ENCODE measurements around the gene GDF7.

Gene GDF7

DNA sequence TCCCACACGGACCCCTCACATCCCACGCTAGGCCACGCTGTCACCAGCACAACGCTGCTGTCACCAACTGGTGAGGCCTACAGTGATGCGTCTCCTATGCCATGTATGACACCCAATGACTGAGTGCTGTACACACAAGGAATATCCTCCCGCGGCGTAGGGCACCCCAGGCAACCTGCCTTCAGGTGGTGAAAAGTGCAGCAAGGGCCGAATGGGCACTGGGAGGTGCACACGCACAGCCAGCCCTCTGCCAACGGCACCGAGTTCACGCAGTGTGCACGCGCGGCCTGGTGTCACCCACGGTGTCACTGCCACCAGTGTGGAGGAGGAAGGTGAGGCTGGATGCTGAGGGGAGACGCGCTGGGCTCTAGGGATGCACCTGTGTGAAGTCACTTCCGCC lies 20.5 kb upstream of the GDF7 start:
- no peak for DNase-seq

DNA sequence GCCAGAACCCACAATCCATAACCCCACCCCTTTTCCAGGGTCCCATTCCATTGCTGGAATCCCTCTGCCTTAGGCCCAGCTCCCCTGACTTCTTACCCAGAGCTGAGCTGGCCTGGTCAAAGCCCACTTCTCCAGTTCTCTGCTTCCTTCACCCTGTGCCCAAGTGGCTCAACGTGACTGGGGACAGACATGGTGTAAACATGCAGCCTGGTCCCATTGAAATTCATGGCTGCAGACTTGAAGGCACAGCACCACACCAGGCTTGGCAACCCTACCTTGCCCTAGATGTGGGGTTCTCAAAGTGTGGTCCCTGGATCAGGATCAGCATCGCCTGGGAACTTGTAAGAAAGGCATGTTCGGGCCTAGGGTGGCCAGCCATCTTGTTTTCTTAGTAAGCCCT lies 19.7 kb upstream of the GDF7 start:
- DNase-seq, result no peak

DNA sequence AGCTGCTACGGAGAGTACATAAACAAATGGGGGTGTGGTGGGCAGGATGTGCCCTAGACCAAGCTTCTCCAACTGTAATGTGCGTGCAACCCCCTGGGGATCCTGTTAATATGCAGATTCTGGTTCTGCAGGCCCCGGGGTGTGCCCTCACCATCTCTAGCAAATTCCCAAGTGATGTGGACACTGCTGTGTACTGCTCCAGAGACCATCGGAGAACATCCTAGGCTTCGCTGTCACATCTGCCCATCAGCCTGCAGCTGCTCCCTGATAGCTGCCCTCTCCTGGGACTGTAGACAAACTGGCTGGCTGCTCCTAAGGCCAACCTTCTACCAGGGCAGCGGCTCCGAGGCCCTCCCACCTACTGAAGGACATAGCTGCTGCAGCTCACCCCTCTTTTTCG lies 19.2 kb upstream of the GDF7 start:
- DNase-seq, result no peak

DNA sequence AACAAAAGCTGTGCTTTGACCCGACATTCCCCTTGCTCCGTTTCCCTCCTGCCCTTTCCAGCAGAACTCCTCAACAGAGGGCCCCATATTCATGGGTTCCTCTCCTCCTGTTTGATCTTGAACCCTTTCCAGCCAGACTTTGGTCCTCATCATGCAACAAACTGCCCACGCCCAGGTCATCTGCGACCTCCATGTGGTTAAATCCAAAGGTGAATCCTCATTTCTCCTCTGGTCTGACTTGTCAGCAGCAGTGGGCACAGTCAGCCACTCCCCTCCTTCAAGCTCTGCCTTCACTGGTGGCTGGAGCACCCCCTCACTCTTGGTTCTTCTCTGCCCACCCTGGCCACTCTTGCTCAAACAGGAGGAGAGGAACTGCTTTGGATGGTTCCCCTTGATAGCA lies 18.7 kb upstream of the GDF7 start:
- DNase-seq, result no peak

DNA sequence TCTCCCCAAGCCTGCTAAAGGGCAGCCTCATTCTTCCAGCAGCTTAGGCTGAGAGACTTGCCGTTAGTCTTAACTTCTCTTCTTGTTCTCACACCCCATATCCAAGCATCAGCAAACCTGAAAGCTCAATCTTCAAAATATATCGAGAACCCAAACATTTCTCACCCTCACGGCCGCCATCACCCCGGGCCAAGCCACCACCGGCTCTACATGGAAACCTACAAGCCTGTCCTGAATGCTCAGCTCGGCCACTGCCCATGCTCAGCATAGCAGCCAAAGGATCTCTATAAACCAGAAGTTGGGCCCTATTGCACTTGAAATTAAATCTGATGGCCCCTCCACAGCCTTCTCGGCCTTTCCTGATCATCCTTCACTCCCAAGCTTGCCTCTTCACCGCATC lies 18.1 kb upstream of the GDF7 start:
- no peak for DNase-seq

DNA sequence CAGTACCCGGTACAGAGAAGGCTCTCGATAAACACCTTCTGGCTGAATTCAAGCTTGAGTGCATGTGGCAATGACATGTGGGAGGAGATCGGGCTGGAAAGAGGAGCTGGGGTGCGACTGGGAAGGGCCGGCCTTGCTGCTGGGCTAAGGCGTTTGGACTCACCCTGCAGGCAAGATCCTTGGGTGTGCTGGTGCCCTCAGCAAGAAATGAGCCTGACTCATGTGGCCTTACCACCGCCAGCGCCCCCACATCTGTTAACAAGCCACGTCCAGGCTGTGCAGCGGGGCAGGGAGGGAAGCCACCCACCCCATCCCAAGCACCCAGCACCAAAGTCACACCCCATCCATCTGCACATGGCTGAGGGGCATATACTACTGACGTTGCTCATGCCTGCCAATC lies 17.4 kb upstream of the GDF7 start:
- DNase-seq, result no peak

DNA sequence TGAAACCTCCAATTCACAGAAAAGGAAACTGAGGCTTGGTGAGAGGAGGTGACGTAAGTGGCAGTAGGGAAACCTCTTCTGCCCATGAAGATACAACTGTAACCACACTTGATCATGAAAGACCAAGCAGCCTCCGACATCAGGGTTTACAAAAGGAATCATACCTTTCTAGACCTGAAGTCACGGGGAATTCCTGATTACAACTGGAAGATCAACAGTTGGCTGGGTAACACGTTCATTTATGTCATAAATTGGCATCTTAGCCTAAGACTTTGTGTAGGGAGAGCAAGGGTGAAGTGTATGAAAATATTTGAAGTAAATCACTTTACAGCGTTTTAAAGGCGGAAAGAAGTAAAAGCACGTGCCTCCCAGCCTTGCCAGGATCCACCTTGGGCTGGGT lies 17.0 kb upstream of the GDF7 start:
- no peak for DNase-seq

DNA sequence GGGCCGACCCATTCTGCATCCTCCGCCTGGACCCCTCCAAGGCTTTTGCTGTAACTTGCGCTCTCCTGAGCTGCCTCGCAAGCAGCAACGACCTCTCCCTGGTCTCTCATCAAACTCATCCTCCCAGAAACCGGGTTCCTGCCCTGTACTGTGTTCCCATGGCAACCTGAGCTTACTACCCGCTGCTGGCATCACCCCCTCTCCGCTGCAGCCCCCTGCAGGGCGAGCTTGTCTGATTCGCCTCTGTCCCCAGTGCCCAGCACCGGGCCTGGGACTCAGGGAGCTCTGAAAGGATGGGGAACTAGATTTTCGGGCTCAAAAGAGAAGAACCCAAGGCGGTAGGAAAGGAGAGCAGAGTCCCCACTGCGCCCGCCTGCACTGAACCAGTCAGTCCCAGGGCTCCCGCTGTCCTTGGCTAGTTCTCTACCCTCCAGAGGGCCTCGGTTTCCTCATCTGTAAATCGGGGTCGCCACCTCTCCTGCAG lies 16.5 kb upstream of the GDF7 start:
- peak; percentile 19 for DNase-seq

DNA sequence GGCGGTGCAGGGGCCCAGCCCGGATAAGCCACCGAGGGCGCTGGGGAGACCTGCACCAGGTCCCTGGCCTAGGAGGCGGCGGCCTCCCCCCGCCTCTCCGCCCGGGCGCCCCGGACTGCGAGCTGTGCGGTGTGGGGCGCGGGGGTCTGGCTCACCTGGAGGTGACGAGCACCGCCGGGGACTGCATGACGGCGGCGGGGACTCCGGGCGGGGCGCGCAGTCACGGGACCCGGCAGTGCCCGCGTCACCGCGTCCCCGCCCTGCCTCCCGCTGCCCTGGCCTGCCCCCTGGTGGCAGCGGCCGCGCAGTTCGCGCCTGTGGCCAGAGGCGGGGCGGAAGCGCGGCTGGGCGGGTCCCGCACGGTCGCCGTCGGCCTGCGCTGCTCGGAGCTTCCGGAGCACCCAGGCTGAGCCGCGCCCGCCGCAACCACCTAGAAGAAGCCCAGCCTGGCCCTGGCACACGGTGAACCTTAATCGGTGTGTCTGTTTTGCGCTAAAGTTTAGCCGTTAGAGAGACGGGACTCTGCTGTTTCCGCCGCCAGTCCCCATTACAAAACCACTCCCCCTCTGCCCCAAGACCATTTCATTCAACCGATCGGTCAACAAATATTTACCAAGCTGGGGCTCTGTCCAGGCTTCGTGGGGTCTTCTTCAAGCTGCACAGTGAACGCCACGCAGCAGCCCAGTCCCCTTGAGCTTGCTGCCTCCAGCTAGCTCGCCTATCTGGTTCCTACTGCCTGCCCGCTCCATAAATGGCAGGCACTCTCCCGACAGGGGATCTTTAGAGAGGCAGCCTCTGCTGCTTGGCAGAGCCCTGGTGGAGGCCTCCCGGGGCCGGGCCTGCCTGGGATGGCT lies 15.8 kb upstream of the GDF7 start, which contains the start of gene HS1BP3:
Gene HS1BP3 (minus strand): TSS at position 222 of the 854 bp plus-strand sequence. CDS start 35 bp downstream, at position 187.
- peak; percentile 94 for DNase-seq

DNA sequence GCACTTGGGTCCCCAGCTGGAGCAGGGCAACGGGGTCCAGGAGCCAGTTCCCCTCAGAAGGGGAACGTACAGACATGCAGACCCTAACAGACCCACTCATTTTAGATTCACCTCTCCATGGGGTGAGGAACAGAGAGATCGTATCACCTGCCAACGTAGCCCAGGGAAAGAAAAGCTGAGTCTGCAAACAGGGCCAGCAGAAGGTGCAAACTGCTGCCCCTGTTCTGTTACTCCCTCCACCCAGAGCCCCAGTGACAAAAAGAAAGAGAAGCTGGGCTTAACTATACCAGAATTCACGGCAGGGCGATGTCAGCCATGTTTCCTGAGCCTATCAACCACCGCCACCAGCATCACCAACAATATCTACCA lies 15.2 kb upstream of the GDF7 start:
- DNase-seq, result no peak

DNA sequence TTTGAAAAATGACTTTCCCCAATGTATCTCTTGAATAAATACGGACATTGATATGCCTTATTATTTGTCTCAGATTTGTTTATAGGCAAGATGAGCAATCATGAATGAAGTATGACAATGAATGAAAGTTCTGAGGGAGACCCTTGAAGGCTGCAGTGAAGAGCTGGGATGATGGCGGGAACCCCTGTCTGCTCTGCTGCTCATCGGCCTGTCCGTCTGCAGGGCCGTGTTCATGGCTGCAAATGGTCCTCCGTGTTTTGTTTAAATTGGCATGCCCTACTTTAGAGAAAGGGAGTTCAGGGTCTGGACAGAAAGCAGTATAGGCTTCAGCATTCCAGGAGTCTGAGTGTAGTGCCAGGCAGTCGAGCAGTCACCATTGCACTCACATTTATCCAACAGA lies 14.8 kb upstream of the GDF7 start:
- no peak for DNase-seq

DNA sequence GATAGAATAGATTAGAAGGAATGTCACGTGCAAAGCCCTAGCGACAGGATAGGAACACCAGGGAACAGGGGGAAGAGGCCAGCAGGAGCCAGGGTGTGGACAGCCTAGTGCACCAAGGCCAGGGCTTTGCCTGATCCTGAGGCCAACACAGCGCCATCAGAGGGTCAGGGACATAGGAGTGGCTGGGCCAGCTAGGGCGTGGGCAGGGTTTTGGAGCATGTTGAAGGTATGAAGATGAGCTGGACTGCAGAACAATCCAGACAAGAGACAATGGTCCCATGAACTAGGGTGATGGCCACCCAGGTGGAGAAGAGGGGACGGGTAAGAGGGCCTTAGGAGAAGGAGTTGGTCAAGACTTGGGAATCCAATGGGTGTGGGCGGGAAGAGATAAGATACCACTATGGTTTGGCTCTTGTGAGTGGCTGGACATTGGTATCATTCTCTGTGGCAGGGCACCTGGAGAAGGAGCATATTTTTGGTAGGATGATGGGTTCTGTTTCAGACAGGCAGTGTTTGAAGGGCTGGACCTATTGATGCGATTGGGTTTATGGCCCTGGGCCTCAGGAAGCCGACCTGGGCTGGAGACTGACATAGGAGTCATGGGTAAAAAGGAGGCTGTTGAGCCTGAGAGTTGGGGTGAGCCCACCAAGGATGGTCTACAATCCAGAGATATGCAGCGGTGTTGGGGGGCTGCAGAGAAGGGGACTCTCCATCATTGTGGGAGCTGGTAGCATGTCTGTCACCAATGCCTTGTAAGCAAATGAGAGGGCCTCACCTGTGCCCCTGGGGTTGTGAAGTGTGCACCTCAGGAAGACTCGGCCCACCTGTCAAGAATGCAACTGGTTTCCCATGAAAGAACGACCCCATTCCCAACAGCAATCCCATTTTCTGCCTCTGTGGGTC lies 14.0 kb upstream of the GDF7 start:
- no peak for DNase-seq

DNA sequence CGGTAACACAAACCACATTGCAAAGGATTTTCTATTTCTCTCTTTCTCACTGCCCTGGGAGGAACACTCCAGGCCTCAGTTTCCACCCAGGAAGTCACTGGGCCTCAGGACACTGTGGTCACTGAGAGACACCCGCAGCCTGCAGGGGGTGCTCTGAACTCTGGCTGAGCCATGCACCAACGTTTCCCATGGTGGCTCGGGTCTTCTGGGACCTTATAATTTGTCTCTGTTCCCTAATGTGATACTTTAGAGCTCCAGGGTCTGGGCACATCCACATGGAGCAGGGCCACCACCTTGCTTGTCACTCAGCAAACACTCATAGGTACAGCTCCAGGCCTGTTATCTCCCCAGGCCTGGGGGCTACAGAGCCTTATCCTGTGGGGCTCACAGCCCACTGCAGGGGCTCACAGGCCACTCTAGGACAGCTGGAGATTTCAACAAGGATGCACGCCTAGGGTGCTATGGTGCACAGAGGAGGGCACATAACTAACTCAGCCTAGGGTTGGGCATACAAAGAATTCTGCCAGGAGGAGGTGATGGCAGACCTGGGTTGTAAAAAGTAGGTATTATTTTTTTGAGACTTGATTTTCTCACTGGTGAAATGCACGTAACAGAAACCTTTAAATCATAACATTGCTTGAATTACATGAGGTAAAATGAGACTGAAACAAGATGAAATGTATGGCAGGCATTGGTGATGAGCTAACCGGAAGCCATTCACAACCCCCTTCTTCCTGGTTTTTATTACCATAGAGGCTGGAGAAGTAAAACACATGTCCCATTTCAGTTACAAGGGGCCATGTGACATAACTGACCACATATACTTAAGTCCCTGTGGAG lies 13.0 kb upstream of the GDF7 start:
- no peak for DNase-seq

DNA sequence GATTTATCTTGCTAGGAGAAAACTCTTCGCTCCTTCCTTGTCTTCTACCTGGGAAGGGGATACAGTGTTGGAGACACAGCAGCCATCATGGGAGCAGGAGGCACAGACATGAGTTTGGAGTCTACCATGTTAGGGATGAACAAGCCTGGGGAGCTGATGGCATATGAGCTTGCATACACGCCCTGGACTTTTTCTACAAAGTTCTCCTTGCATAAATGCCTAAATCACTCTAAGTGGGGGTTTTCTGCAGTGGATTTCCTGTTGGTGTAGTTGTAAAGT lies 12.5 kb upstream of the GDF7 start:
- DNase-seq, result no peak

DNA sequence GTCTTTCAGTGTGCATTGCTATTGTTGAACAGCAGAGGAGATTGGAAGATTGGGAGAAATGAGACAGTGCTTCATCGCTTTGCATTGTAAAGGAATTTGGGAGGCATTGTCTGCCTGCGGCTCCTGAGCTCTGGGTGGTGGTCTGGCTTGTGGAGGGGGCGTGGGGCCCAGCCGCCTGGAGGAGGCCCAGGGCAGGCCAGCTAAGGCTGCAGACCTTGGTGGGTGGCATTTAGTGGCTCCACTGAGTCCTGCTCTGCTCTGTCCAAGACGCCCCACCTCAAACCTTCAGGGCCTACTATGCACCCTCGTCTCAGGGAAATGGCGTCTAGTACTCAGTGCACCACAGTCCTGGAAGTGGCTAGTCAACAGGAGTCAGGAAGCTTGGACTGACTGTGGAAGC lies 10.4 kb upstream of the GDF7 start:
- DNase-seq, result no peak

DNA sequence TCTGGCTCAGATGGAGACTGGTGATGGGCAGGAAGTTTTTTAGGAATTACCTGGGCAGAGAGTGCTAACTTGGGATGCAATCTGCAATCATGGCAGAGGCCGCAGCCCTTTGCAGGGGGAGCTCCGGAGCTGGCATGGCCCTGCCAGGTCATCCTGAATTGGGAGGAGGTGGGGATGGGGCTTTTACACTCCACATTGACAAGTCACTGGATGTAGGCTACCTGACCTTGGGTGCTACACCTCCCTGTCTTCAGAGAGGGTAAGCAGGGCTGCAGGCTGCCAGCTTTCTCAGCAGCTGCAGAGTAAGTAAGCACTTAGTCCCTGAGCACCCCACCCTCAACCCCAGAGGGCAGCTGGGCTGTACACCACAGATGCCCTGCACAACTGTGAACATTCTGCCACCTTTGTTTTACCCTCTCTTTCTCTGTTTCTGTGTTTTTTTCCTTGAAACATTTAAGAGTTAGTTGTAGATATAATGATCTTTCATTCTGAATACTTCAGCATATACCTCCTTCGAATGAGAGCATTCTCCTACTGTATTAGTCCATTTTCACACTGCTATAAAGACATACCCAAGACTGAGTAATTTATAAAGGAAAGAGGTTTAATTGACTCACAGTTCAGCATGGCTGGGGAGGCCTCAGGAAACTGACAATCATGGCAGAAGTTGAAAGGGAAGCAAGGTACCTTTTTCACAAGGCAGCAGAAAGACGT lies 9.3 kb upstream of the GDF7 start:
- no peak for DNase-seq

DNA sequence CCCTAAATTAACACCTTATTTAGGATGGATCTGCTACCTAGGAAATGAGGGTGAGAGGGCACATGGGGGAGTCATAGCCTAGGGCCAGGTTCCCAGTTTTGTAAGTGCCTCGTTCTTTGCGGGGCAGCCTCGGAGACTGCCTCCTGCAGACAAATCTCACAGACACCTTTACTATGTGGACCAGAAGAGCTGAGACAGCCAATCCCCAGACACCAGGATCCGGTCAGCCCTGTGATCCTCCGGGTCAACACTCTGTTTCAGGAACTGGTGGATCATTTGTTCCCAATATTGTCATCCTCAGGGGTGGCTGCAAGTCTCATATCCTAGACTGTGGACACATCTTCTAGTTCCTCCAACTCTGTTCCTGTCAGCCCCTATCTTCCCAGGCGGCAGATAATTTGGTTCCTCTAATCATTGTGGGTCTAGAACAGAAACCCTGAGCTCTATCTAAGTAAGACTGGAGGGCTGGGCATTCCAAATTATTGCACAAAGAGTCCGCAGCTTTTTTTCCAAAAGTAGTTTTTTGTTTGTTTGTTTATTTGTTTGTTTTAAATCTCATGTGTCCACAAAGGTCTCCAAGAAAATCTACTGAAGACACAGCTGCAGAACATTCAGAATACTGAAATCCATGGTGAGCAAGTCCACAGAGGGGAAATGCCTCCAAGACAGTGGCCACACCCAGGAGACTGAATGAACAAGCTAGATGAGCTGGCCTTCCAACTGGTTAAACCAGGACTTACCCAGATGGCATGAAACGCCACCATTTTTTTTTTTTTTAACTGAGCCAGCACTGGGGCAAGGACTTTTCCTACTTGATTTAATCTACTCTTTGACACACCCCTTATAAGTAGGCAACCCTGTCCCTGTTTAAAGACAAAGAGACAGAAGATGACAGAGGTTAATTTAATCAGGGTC lies 6.2 kb upstream of the GDF7 start:
- DNase-seq, result no peak

DNA sequence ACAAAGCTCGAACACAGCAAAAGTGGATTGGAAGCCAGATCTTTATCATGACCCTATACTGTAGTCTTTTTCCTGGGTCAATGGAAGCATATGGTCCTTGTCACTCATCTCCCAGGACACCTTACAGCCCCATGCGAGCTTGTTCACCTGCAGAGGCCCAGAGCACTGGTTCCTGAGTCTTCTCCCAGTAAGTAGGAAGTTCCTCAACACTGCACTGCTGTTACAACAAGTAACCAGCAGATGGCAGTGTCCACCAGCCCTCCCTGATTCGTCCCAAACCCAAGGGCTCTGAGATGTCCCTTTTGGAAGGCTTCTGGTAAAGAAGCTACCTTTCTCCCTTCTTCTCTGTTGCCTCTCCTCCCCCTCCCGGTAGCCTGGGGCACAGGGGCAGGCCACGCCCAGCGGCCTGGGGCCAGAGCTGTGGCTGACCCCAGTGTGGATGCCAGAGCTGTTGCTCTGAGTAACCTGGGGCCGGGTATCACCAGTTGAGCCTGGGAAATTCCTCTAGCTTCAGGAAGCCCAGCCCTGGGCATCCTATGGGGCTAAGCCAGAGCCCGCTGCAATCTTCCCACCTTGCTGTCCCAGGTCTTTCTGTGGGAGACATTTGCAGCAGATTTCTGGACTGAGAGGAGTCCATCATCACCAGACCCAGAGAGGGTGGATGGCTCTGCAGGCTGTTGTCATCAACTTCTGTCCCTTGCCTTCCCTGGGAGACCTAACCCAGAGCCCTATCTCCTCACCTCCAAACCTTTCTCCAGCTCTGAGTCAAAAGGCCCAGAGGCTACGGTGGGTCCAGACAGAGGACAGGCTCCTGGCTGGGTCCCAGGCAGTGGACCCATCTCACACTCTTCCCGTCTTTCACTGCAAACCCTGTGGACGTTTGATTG lies 5.3 kb upstream of the GDF7 start:
- peak; percentile 50 for DNase-seq

DNA sequence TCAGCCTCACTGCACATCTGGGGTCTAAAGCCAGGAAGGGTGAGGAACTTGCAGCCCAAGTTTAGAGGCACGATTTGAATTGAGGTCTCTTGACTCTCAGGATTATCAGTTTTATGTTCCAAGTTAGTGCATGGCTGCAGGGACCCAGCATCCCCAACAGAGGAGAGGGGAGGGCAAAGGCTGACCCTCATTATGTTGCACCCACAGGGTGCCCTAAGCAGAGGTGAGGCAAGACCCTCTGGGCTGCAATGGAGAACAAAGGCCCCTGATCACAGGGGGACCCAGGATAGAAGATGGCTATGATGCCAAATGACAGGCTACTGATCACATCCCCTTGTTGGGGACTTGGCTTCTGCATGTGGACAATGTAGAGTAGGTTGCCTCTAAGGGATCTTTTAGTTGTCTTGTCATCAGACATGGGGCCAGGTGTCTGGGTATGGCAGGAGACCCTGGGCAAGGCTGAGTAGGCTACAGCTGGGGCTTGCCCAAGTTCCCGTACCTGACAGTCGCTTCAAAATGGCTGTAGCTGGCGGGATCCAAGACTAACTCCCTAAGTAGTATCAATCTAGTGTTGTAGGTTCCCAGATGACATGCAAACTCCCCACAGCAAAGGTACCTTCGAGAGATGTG lies 4.5 kb upstream of the GDF7 start:
- no peak for DNase-seq

All from NCI-H2171 (cell line).